DOHH2 (cell line): Measurements from ENCODE around the gene PRKCG.

Experiments
- H3F3A ChIP-seq: fragments of 200-600 bp; sonication (generic), shearing (Covaris generic); 2 replicates; pipeline ENCODE4 v1.6.0; 2016; ENCODE audit warnings: antibody characterized with exemption, mild to moderate bottlenecking; ENCODE audit not compliant: control insufficient read depth, insufficient read depth
- H3K27ac ChIP-seq: fragments of 200-600 bp; sonication (generic); 2 replicates; pipeline ENCODE4 v1.5.1; 2014; ENCODE audit warnings: low read depth, mild to moderate bottlenecking, low read length, moderate library complexity
- H3K27me3 ChIP-seq: fragments of 200-600 bp; sonication (generic); 2 replicates; pipeline ENCODE4 v1.6.1; 2014; ENCODE audit warnings: mild to moderate bottlenecking, low read length, mixed read lengths; ENCODE audit not compliant: control insufficient read depth
- H3K36me3 ChIP-seq: fragments of 200-600 bp; sonication (generic); 2 replicates; pipeline ENCODE4 v1.6.1; 2014; ENCODE audit warnings: mild to moderate bottlenecking, low read length, moderate library complexity, mixed read lengths; ENCODE audit not compliant: control insufficient read depth
- H3K4me1 ChIP-seq: fragments of 200-600 bp; sonication (generic); 2 replicates; pipeline ENCODE4 v1.6.1; 2014; ENCODE audit warnings: mild to moderate bottlenecking, low read length, mixed read lengths; ENCODE audit not compliant: control insufficient read depth
- H3K4me2 ChIP-seq: fragments of 200-600 bp; sonication (generic); 2 replicates; pipeline ENCODE4 v1.6.0; 2014; ENCODE audit warnings: mild to moderate bottlenecking, low read length, moderate library complexity
- H3K4me3 ChIP-seq: fragments of 200-600 bp; sonication (generic); 2 replicates; pipeline ENCODE4 v1.5.1; 2014; ENCODE audit warnings: mild to moderate bottlenecking, low read length, mixed read lengths
- H3K79me2 ChIP-seq: fragments of 200-600 bp; sonication (generic); 2 replicates; pipeline ENCODE4 v1.6.1; 2014; ENCODE audit warnings: mild to moderate bottlenecking, low read length, mixed read lengths; ENCODE audit not compliant: control insufficient read depth
- H3K9me2 ChIP-seq: fragments of 200-600 bp; sonication (generic); replicated peaks from 2 replicates; pipeline ENCODE4 v1.6.1; 2014; ENCODE audit warnings: mild to moderate bottlenecking, low read length, mixed read lengths; ENCODE audit not compliant: control insufficient read depth
- H3K9me3 ChIP-seq: fragments of 200-600 bp; sonication (generic); 2 replicates; pipeline ENCODE4 v1.6.1; 2014; ENCODE audit warnings: antibody characterized with exemption, low read length, mixed read lengths; ENCODE audit not compliant: control insufficient read depth, insufficient read depth
- H4K20me1 ChIP-seq: fragments of 200-600 bp; sonication (generic); 2 replicates; pipeline ENCODE4 v1.6.0; 2014; ENCODE audit warnings: low read depth, mild to moderate bottlenecking, antibody characterized with exemption, low read length, moderate library complexity; ENCODE audit not compliant: control insufficient read depth, insufficient read depth
- EZH2phosphoT487 ChIP-seq: fragments of 200-600 bp; sonication (generic); IDR thresholded peaks from 2 replicates; pipeline ENCODE4 v1.6.1; 2017; ENCODE audit warnings: borderline replicate concordance, mild to moderate bottlenecking, antibody characterized with exemption, low read length, moderate library complexity, mixed read lengths
- TF ChIP-seq, protein P1 (sequence below): fragments of 200-600 bp; sonication (generic); IDR thresholded peaks from one replicate; pipeline ENCODE4 v1.5.1; 2014; ENCODE audit warnings: antibody characterized with exemption, mild to moderate bottlenecking, low read depth, low read length; ENCODE audit not compliant: poor library complexity, severe bottlenecking

Gene PRKCG

GRCh38 chr19:53866865-53867224 is 15.2 kb upstream of the PRKCG start:
- peak overlapping the region; percentile 80 for H3K4me2 ChIP-seq
- H3K79me2 ChIP-seq: no peaks in the 10 kb centered on the region
- peaks cover 17% of the 10 kb centered on the region for H3K27me3 ChIP-seq
- TF ChIP-seq, protein P1, sequence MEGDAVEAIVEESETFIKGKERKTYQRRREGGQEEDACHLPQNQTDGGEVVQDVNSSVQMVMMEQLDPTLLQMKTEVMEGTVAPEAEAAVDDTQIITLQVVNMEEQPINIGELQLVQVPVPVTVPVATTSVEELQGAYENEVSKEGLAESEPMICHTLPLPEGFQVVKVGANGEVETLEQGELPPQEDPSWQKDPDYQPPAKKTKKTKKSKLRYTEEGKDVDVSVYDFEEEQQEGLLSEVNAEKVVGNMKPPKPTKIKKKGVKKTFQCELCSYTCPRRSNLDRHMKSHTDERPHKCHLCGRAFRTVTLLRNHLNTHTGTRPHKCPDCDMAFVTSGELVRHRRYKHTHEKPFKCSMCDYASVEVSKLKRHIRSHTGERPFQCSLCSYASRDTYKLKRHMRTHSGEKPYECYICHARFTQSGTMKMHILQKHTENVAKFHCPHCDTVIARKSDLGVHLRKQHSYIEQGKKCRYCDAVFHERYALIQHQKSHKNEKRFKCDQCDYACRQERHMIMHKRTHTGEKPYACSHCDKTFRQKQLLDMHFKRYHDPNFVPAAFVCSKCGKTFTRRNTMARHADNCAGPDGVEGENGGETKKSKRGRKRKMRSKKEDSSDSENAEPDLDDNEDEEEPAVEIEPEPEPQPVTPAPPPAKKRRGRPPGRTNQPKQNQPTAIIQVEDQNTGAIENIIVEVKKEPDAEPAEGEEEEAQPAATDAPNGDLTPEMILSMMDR: no peak
- no peak for TF ChIP-seq EZH2phosphoT487
- H3F3A ChIP-seq: no peaks in the 10 kb centered on the region
- no peaks in the 10 kb centered on the region for H3K36me3 ChIP-seq
- no peak overlapping the region for H3K27ac ChIP-seq
- H3K4me3 ChIP-seq: peak overlapping the region; percentile 58
- H3K9me2 ChIP-seq: no peaks in the 10 kb centered on the region
- peaks cover 34% of the 10 kb centered on the region for H3K4me1 ChIP-seq
- no peaks in the 10 kb centered on the region for H4K20me1 ChIP-seq
- H3K9me3 ChIP-seq: no peaks in the 10 kb centered on the region

DNA sequence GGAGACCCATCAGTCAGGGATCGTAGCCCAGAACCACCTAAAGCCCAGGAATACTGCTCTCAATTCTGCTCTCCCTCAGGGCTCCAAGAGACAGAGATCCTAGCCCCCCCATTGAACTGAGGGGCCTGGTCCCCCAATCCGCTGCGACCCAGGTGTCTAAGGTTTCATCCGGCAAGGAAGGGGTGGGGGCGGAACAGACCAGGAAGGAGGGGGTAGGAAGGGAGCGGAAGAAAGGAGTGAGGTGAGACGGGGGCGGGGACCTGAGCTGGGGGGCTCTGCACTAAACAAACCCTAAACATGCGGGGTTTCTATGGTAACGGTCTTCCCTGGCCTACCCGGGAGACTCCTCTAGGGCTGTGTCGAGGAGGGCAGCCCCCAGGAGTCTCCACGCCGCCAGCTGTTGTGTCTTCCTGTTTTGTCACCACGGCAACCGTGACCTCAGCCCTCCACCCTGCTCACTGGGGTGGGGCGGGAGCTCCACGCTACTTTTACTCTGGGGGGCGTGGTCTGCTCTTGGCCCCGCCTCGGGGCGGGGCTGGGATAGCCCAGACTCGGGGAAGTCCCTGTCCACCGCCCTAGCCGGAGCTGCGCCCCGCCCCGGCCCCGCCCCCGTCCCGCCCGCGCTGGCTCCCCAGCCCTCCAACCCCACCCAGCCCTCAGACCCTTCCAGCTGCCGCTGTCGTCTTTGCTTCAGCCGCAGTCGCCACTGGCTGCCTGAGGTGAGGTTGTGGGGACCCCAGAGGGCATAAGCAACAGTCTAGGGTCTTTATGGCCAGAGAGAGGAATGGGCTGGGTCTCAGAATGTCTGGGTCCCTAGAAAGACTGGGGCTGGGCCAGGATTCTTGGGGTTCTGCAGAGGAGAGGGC is 14.5 kb upstream of the PRKCG start, which contains the start of gene MYADM:
Gene MYADM (plus strand): TSS at position 659 of the 866 bp plus-strand sequence. CDS start 5,647 bp downstream, outside the sequence.
- Histone ChIP-seq H3F3A (no peaks in the 10 kb centered on the region), H3K27ac (no peak within 1 kb of the TSS), H3K9me3 (no peaks in the 10 kb centered on the region), H3K27me3 (peaks cover 17% of the 10 kb centered on the region), H4K20me1 (no peaks in the 10 kb centered on the region), H3K36me3 (no peaks in the 10 kb centered on the region), H3K79me2 (no peaks in the 10 kb centered on the region), H3K9me2 (no peaks in the 10 kb centered on the region), H3K4me1 (peaks cover 34% of the 10 kb centered on the region), H3K4me2 (peak within 1 kb of the TSS; percentile 80), H3K4me3 (peak within 1 kb of the TSS; percentile 73)
- TF ChIP-seq, protein P1: no peak
- no peak for TF ChIP-seq EZH2phosphoT487

- no peaks in the 10 kb centered on the region for H3K36me3 ChIP-seq
- H3K27ac ChIP-seq: no peak overlapping the region
- no peaks in the 10 kb centered on the region for H4K20me1 ChIP-seq
- H3K9me2 ChIP-seq: no peaks in the 10 kb centered on the region
- no peaks in the 10 kb centered on the region for H3K9me3 ChIP-seq
- TF ChIP-seq, protein P1: no peak
- TF ChIP-seq EZH2phosphoT487: no peak
- H3K4me2 ChIP-seq: peak overlapping the region; percentile 80
- H3K4me1 ChIP-seq: peaks cover 34% of the 10 kb centered on the region
- peak overlapping the region; percentile 73 for H3K4me3 ChIP-seq
- H3F3A ChIP-seq: no peaks in the 10 kb centered on the region
- peaks cover 17% of the 10 kb centered on the region for H3K27me3 ChIP-seq
- H3K79me2 ChIP-seq: no peaks in the 10 kb centered on the region
Observed at GRCh38 chr19:53868091-53868891, 13.7 kb upstream of the PRKCG start.
